Neural cell (in vitro differentiated cells): Measurements from ENCODE around the gene KRTAP19-5. TPM values are rescaled to one million over a fixed set of nuclear protein-coding genes. Genes with fewer than 3 reads are reported as not detected.

ENCODE experiments used
- H2AFZ ChIP-seq: fragments of 200-600, 300-800 bp; sonication (generic), shearing (Covaris generic); 2 replicates; pipeline ENCODE4 v1.6.0; 2014; ENCODE audit warnings: low read depth, mild to moderate bottlenecking, antibody characterized with exemption, low read length, moderate library complexity
- H3F3A ChIP-seq: fragments of 200-600 bp; shearing (Covaris generic); 2 replicates; pipeline ENCODE4 v1.6.1; 2016; ENCODE audit warnings: mild to moderate bottlenecking, moderate library complexity, mixed read lengths, antibody characterized with exemption, low read length; ENCODE audit not compliant: insufficient read depth, poor library complexity, severe bottlenecking
- H3K27ac ChIP-seq: fragments of 200-600, 300-800 bp; sonication (generic), shearing (Covaris generic); 2 replicates; pipeline ENCODE4 v1.5.1; 2014; ENCODE audit warnings: mild to moderate bottlenecking, low read length, moderate library complexity
- H3K27me3 ChIP-seq: fragments of 300-800, 200-600 bp; sonication (generic), shearing (Covaris generic); 2 replicates; pipeline ENCODE4 v1.6.0; 2014; ENCODE audit warnings: mild to moderate bottlenecking, low read depth, low read length, moderate library complexity; ENCODE audit not compliant: insufficient read depth
- H3K36me3 ChIP-seq: fragments of 300-800, 200-600 bp; sonication (generic), shearing (Covaris generic); 2 replicates; pipeline ENCODE4 v1.5.1; 2014; ENCODE audit warnings: mild to moderate bottlenecking, antibody characterized with exemption, low read length, moderate library complexity; ENCODE audit not compliant: insufficient read depth
- H3K4me2 ChIP-seq: fragments of 300-800, 200-600 bp; sonication (generic), shearing (Covaris generic); 2 replicates; pipeline ENCODE4 v1.6.0; 2014; ENCODE audit warnings: mild to moderate bottlenecking, low read length
- H3K4me3 ChIP-seq: fragments of 300-800, 200-600 bp; sonication (generic), shearing (Covaris generic); 2 replicates; pipeline ENCODE4 v1.5.1; 2014; ENCODE audit warnings: mild to moderate bottlenecking, low read length, moderate library complexity
- H3K79me2 ChIP-seq: fragments of 200-600 bp; shearing (Covaris generic); replicated peaks from 2 replicates; pipeline ENCODE4 v1.6.0; 2014; ENCODE audit warnings: mild to moderate bottlenecking, low read length, moderate library complexity; ENCODE audit not compliant: insufficient read depth
- H3K9ac ChIP-seq: fragments of 300-800, 200-600 bp; sonication (generic), shearing (Covaris generic); 2 replicates; pipeline ENCODE4 v1.6.1; 2016; ENCODE audit warnings: mild to moderate bottlenecking, low read length, mixed read lengths
- H3K9me2 ChIP-seq: fragments of 200-600 bp; shearing (Covaris generic); 2 replicates; pipeline ENCODE4 v1.6.1; 2016; ENCODE audit warnings: mild to moderate bottlenecking, low read length, mixed read lengths; ENCODE audit not compliant: insufficient read depth
- H3K9me3 ChIP-seq: fragments of 200-600, 300-800 bp; sonication (generic), shearing (Covaris generic); 2 replicates; pipeline ENCODE4 v1.6.1; 2016; ENCODE audit warnings: mild to moderate bottlenecking, mixed run types, low read length, moderate library complexity, mixed read lengths
- H4K20me1 ChIP-seq: fragments of 200-600 bp; shearing (Covaris generic); 2 replicates; pipeline ENCODE4 v1.6.1; 2016; ENCODE audit warnings: mild to moderate bottlenecking, mixed run types; ENCODE audit not compliant: insufficient read depth
- CTCF ChIP-seq: fragments of 450-650 bp; IDR thresholded peaks from 2 replicates; pipeline ENCODE4 v1.5.1; 2014; ENCODE audit warnings: antibody characterized with exemption, mild to moderate bottlenecking, moderate library complexity; ENCODE audit not compliant: poor library complexity, severe bottlenecking
- EP300 ChIP-seq: fragments of 450-650 bp; conservative IDR thresholded peaks from 2 replicates; pipeline ENCODE4 v1.6.1; 2014; ENCODE audit warnings: antibody characterized with exemption, mild to moderate bottlenecking, moderate library complexity; ENCODE audit not compliant: poor library complexity, severe bottlenecking
- EZH2 ChIP-seq: fragments of 200-600, 300-800 bp; shearing (Covaris generic), sonication (generic); IDR thresholded peaks from 2 replicates; pipeline ENCODE4 v1.6.1; 2014; ENCODE audit warnings: antibody characterized with exemption, low read length, borderline replicate concordance, mild to moderate bottlenecking; ENCODE audit not compliant: insufficient read depth, poor library complexity, severe bottlenecking
- MXI1 ChIP-seq: fragments of 450-650 bp; conservative IDR thresholded peaks from 2 replicates; pipeline ENCODE4 v1.6.1; 2014; ENCODE audit warnings: antibody characterized with exemption, mild to moderate bottlenecking; ENCODE audit not compliant: poor library complexity, severe bottlenecking
- POLR2AphosphoS5 ChIP-seq: IDR thresholded peaks from 2 replicates; pipeline ENCODE4 v1.6.1; 2012
- RAD21 ChIP-seq: fragments of 450-650 bp; conservative IDR thresholded peaks from 2 replicates; pipeline ENCODE4 v1.6.1; 2014; ENCODE audit warnings: antibody characterized with exemption, mild to moderate bottlenecking, moderate library complexity
- SMC3 ChIP-seq: fragments of 450-650 bp; conservative IDR thresholded peaks from 2 replicates; pipeline ENCODE4 v1.6.1; 2014; ENCODE audit warnings: antibody characterized with exemption, mild to moderate bottlenecking, moderate library complexity; ENCODE audit not compliant: poor library complexity
- TAF1 ChIP-seq: IDR thresholded peaks from 2 replicates; pipeline ENCODE4 v1.6.1; 2012; ENCODE audit warnings: low read depth
- polyA plus RNA-seq: library from polyadenylated mRNA; depleted of rRNA; stranded (reverse); fragments of >200 nt; gene quantifications from 2 replicates; pipeline ENCODE4 v1.2.3, GENCODE V29; 2014
- TF ChIP-seq, protein P1 (sequence below): IDR thresholded peaks from 2 replicates; pipeline ENCODE4 v1.6.1; 2012; ENCODE audit warnings: borderline replicate concordance

The KRTAP19-5 gene
- polyA plus RNA-seq, 1 donor from 2014 or later, result not detected

- no peak within 1 kb of the TSS for H3K9ac ChIP-seq
- H3K27me3 ChIP-seq, result no peaks in the 10 kb centered on the region
- H3F3A ChIP-seq, result no peaks in the 10 kb centered on the region
- no peak for TF ChIP-seq TAF1
- no peak for TF ChIP-seq RAD21
- TF ChIP-seq POLR2AphosphoS5, result no peak
- TF ChIP-seq SMC3, result no peak
- no peak for TF ChIP-seq CTCF
- no peak for TF ChIP-seq MXI1
- TF ChIP-seq EZH2, result no peak
- TF ChIP-seq, protein P1, sequence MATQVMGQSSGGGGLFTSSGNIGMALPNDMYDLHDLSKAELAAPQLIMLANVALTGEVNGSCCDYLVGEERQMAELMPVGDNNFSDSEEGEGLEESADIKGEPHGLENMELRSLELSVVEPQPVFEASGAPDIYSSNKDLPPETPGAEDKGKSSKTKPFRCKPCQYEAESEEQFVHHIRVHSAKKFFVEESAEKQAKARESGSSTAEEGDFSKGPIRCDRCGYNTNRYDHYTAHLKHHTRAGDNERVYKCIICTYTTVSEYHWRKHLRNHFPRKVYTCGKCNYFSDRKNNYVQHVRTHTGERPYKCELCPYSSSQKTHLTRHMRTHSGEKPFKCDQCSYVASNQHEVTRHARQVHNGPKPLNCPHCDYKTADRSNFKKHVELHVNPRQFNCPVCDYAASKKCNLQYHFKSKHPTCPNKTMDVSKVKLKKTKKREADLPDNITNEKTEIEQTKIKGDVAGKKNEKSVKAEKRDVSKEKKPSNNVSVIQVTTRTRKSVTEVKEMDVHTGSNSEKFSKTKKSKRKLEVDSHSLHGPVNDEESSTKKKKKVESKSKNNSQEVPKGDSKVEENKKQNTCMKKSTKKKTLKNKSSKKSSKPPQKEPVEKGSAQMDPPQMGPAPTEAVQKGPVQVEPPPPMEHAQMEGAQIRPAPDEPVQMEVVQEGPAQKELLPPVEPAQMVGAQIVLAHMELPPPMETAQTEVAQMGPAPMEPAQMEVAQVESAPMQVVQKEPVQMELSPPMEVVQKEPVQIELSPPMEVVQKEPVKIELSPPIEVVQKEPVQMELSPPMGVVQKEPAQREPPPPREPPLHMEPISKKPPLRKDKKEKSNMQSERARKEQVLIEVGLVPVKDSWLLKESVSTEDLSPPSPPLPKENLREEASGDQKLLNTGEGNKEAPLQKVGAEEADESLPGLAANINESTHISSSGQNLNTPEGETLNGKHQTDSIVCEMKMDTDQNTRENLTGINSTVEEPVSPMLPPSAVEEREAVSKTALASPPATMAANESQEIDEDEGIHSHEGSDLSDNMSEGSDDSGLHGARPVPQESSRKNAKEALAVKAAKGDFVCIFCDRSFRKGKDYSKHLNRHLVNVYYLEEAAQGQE, result no peak
- H4K20me1 ChIP-seq, result no peaks in the 10 kb centered on the region
- H3K79me2 ChIP-seq, result no peaks in the 10 kb centered on the region
- H3K36me3 ChIP-seq, result no peaks in the 10 kb centered on the region
- no peaks in the 10 kb centered on the region for H3K9me2 ChIP-seq
- H3K27ac ChIP-seq, result no peak within 1 kb of the TSS
- no peak within 1 kb of the TSS for H3K4me3 ChIP-seq
- no peak within 1 kb of the TSS for H2AFZ ChIP-seq
- H3K4me2 ChIP-seq, result no peak within 1 kb of the TSS
- no peaks in the 10 kb centered on the region for H3K9me3 ChIP-seq
These were observed 4.9 kb downstream of the KRTAP19-5 start, which contains the start of gene KRTAP19-4 for GRCh38 chr21:30497065-30497464. Gene KRTAP19-4, minus strand, starts transcription at chr21:30497165. Its CDS starts 55 bp downstream, at chr21:30497110.

DNA sequence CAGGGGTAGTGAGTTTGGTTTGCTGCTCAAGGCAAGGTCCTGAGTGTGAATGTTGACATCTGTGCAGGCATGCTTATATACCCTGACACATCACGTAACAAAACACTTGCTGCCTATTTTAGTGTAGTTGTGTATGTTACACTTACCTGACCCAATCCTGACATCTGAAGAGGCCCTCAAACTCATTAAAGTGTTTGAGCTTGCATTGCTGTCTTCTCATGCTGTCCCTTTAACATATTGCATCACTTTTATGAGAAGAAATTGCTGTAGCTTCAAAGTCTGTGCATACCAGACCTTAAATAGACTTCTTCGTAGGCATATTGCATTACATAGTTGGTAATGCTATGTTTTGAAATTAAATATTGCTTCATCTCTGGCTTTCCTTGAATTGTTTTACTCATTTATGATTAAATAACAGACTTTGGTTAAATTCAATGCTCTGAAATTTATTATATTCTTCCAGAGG is 9.9 kb downstream of the KRTAP19-5 start, which contains the start of gene KRTAP19-3:
KRTAP19-3 (minus strand) TSS at position 51 of the 466 bp plus-strand sequence. CDS start 56 bp downstream, outside the sequence.
- Histone ChIP-seq H3K9me2 (no peaks in the 10 kb centered on the region), H3K9me3 (no peaks in the 10 kb centered on the region), H3K27ac (no peak within 1 kb of the TSS), H2AFZ (no peak within 1 kb of the TSS), H3K36me3 (no peaks in the 10 kb centered on the region), H3K27me3 (no peaks in the 10 kb centered on the region), H3K79me2 (no peaks in the 10 kb centered on the region), H4K20me1 (no peaks in the 10 kb centered on the region), H3K4me2 (no peak within 1 kb of the TSS), H3K4me3 (no peak within 1 kb of the TSS), H3K9ac (no peak within 1 kb of the TSS), H3F3A (no peaks in the 10 kb centered on the region)
- no peak for TF ChIP-seq EZH2
- no peak for TF ChIP-seq EP300
- no peak for TF ChIP-seq MXI1
- TF ChIP-seq CTCF, result no peak
- TF ChIP-seq POLR2AphosphoS5, result no peak
- TF ChIP-seq SMC3, result no peak
- no peak for TF ChIP-seq RAD21
- TF ChIP-seq, protein P1, result no peak
- TF ChIP-seq TAF1, result no peak
